MCF 10A (cell line): Measurements from ENCODE around the gene SERPINA12. TPM values are rescaled to one million over a fixed set of nuclear protein-coding genes. Genes with fewer than 3 reads are reported as not detected.

Experiments used
- BruUV-seq: library from RNA; stranded (reverse); fragments of 400-500 nt; replicated peaks from 2 replicates; lab custom pipeline; 2021; lab: Mats Ljungman, UMichigan
- CTCF ChIA-PET: fragments of 300-600 bp; sonication (Branson Sonifier 250); formaldehyde crosslinking; extraction: SDS; loops from one replicate; lab custom pipeline; 2021; ENCODE audit warnings: antibody characterized with exemption, inconsistent platforms; lab: Yijun Ruan, JAX
- POLR2A ChIA-PET: fragments of 300-600, 350-650 bp; sonication (Branson Sonifier 250); formaldehyde crosslinking; extraction: SDS; loops from one replicate; lab custom pipeline; 2020; ENCODE audit warnings: antibody characterized with exemption, inconsistent platforms; lab: Yijun Ruan, JAX
- DNase-seq: peaks from one replicate; pipeline ENCODE4 v3.0.0-alpha.2; 2018; ENCODE audit not compliant: unreplicated experiment
- H3K27ac Mint-ChIP-seq: one replicate; pipeline ENCODE4 v1.8.0; 2022; ENCODE audit warnings: mild to moderate bottlenecking, low read depth, mixed read lengths; ENCODE audit not compliant: unreplicated experiment
- H3K27me3 Mint-ChIP-seq: one replicate; pipeline ENCODE4 v1.8.0; 2022; ENCODE audit warnings: mixed read lengths; ENCODE audit not compliant: insufficient read depth, unreplicated experiment
- H3K36me3 Mint-ChIP-seq: one replicate; pipeline ENCODE4 v1.8.0; 2022; ENCODE audit warnings: mild to moderate bottlenecking, moderate library complexity, mixed read lengths; ENCODE audit not compliant: insufficient read depth, unreplicated experiment
- H3K4me1 Mint-ChIP-seq: one replicate; pipeline ENCODE4 v1.8.0; 2022; ENCODE audit warnings: mixed read lengths; ENCODE audit not compliant: insufficient read depth, unreplicated experiment
- H3K4me3 Mint-ChIP-seq: one replicate; pipeline ENCODE4 v1.8.0; 2022; ENCODE audit warnings: mild to moderate bottlenecking, moderate library complexity, mixed read lengths; ENCODE audit not compliant: unreplicated experiment
- H3K9me3 Mint-ChIP-seq: one replicate; pipeline ENCODE4 v1.8.0; 2022; ENCODE audit warnings: mixed read lengths; ENCODE audit not compliant: unreplicated experiment
- intact Hi-C: fragments of 100-400 bp; cut with micrococcal nuclease; formaldehyde crosslinking; loops from 2 replicates; pipeline ENCODE4 v1.14.1; 2022
- total RNA-seq: library from RNA; stranded (reverse); gene quantifications from 2 replicates; pipeline ENCODE4 v1.2.3, GENCODE V29; 2022
- TF ChIP-seq, protein P1 (sequence below): fragments of 200-600 bp; IDR thresholded peaks from one replicate; pipeline ENCODE4 v1.8.0; 2022; ENCODE audit warnings: antibody characterized with exemption, mild to moderate bottlenecking; ENCODE audit not compliant: unreplicated experiment

Gene SERPINA12
- total RNA-seq, 1 experiment from 2014 or later, result not detected

GRCh38 chr14:94543449-94544124 lies 34.3 kb upstream of the SERPINA12 start:
- H3K27ac Mint-ChIP-seq, result no peak overlapping the region
- intact Hi-C loops, result no loop called here
- H3K4me1 Mint-ChIP-seq, result peaks cover 9% of the 10 kb centered on the region
- DNase-seq, result no peak
- TF ChIP-seq, protein P1, sequence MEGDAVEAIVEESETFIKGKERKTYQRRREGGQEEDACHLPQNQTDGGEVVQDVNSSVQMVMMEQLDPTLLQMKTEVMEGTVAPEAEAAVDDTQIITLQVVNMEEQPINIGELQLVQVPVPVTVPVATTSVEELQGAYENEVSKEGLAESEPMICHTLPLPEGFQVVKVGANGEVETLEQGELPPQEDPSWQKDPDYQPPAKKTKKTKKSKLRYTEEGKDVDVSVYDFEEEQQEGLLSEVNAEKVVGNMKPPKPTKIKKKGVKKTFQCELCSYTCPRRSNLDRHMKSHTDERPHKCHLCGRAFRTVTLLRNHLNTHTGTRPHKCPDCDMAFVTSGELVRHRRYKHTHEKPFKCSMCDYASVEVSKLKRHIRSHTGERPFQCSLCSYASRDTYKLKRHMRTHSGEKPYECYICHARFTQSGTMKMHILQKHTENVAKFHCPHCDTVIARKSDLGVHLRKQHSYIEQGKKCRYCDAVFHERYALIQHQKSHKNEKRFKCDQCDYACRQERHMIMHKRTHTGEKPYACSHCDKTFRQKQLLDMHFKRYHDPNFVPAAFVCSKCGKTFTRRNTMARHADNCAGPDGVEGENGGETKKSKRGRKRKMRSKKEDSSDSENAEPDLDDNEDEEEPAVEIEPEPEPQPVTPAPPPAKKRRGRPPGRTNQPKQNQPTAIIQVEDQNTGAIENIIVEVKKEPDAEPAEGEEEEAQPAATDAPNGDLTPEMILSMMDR, result no peak
- POLR2A ChIA-PET, result interaction anchor here (1.3 kb wide), 1 partner anchor 11 kb away, joined by 3 read pairs; no protein-coding TSS in a partner anchor
- no peaks in the 10 kb centered on the region for H3K27me3 Mint-ChIP-seq
- CTCF ChIA-PET, result interaction anchor here (0.6 kb wide), 1 partner anchor 868 kb away, joined by 3 read pairs; no protein-coding TSS in a partner anchor
- H3K36me3 Mint-ChIP-seq, result no peaks in the 10 kb centered on the region
- no TSS peak for BruUV-seq
- H3K4me3 Mint-ChIP-seq, result no peak overlapping the region
- no peaks in the 10 kb centered on the region for H3K9me3 Mint-ChIP-seq

- ChIA-PET POLR2A (interaction anchor here (1.3 kb wide), 1 partner anchor 10 kb away, joined by 3 read pairs; no protein-coding TSS in a partner anchor), CTCF (interaction anchor here (0.6 kb wide), 1 partner anchor 867 kb away, joined by 3 read pairs; no protein-coding TSS in a partner anchor)
- Mint-ChIP-seq H3K36me3 (no peaks in the 10 kb centered on the region), H3K4me3 (no peak overlapping the region), H3K9me3 (no peaks in the 10 kb centered on the region), H3K27ac (no peak overlapping the region), H3K4me1 (peaks cover 9% of the 10 kb centered on the region), H3K27me3 (no peaks in the 10 kb centered on the region)
- intact Hi-C loops, result no loop called here
- no peak for DNase-seq
- no TSS peak for BruUV-seq
- TF ChIP-seq, protein P1, result no peak
Observed at GRCh38 chr14:94542811-94543440, 33.7 kb upstream of the SERPINA12 start.

- no peak overlapping the region for H3K4me3 Mint-ChIP-seq
- intact Hi-C loops, result no loop called here
- H3K4me1 Mint-ChIP-seq, result peaks cover 9% of the 10 kb centered on the region
- no peaks in the 10 kb centered on the region for H3K27me3 Mint-ChIP-seq
- TF ChIP-seq, protein P1, result no peak
- H3K9me3 Mint-ChIP-seq, result no peaks in the 10 kb centered on the region
- H3K36me3 Mint-ChIP-seq, result no peaks in the 10 kb centered on the region
- CTCF ChIA-PET, result interaction anchor here (0.6 kb wide), 2 partner anchors 54 to 629 kb away, joined by 3 to 4 read pairs; no protein-coding TSS in a partner anchor
- no TSS peak for BruUV-seq
- POLR2A ChIA-PET, result no interaction called here
- H3K27ac Mint-ChIP-seq, result no peak overlapping the region
- DNase-seq, result peak; percentile 57
Observed at GRCh38 chr14:94542111-94542810, 33.0 kb upstream of the SERPINA12 start.
